DOHH2 (cell line): Measurements from ENCODE around the gene FLYWCH1.

Experiments used
- EZH2phosphoT487 ChIP-seq: fragments of 200-600 bp; sonication (generic); IDR thresholded peaks from 2 replicates; pipeline ENCODE4 v1.6.1; 2017; ENCODE audit warnings: borderline replicate concordance, mild to moderate bottlenecking, antibody characterized with exemption, low read length, moderate library complexity, mixed read lengths
- TF ChIP-seq, protein P1 (sequence below): fragments of 200-600 bp; sonication (generic); IDR thresholded peaks from one replicate; pipeline ENCODE4 v1.5.1; 2014; ENCODE audit warnings: antibody characterized with exemption, mild to moderate bottlenecking, low read depth, low read length; ENCODE audit not compliant: poor library complexity, severe bottlenecking

- TF ChIP-seq, protein P1, sequence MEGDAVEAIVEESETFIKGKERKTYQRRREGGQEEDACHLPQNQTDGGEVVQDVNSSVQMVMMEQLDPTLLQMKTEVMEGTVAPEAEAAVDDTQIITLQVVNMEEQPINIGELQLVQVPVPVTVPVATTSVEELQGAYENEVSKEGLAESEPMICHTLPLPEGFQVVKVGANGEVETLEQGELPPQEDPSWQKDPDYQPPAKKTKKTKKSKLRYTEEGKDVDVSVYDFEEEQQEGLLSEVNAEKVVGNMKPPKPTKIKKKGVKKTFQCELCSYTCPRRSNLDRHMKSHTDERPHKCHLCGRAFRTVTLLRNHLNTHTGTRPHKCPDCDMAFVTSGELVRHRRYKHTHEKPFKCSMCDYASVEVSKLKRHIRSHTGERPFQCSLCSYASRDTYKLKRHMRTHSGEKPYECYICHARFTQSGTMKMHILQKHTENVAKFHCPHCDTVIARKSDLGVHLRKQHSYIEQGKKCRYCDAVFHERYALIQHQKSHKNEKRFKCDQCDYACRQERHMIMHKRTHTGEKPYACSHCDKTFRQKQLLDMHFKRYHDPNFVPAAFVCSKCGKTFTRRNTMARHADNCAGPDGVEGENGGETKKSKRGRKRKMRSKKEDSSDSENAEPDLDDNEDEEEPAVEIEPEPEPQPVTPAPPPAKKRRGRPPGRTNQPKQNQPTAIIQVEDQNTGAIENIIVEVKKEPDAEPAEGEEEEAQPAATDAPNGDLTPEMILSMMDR: peak; percentile 87
- TF ChIP-seq EZH2phosphoT487: no peak
Observed at GRCh38 chr16:2983706-2984136, 72.0 kb downstream of the FLYWCH1 start.
